Daoy (cell line): ENCODE data around the gene C16orf96. TPM values are rescaled to one million over a fixed set of nuclear protein-coding genes. Genes with fewer than 3 reads are reported as not detected.
"Not testable (repeated sequence)": the region's sequence is repeated elsewhere in the genome, so short reads cannot be mapped to it uniquely, and the experiment has no call there.

Source experiments
- DNase-seq: peaks from one replicate; pipeline ENCODE4 v3.0.0-alpha.2; 2015; ENCODE audit warnings: low read depth
- total RNA-seq: library from RNA; depleted of rRNA; stranded (reverse); fragments of >200 nt; shearing (Covaris generic); gene quantifications from 2 replicates; pipeline ENCODE4 v1.2.3, GENCODE V29; 2014

Gene C16orf96
- total RNA-seq, 1 experiment from 2014 or later: not detected

DNA sequence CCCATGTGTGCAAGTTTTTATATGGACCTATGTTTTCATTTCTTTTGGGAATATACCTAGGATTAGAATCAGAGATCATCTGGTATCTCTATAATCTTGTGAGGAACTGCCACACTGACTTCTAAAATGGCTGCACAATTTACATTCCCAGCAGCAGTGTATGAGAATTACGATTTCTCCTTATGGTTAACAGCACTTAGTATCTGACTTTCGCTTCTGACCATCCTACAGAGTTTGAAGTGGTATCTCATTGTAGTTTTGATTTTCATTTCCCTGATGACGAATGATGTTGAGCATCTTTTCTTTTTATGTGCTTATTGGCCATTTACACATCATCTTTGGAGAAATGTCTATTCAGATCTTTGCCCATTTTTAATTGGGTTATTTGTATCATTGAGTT, 10.0 kb downstream of the C16orf96 start:
- no peak for DNase-seq

DNA sequence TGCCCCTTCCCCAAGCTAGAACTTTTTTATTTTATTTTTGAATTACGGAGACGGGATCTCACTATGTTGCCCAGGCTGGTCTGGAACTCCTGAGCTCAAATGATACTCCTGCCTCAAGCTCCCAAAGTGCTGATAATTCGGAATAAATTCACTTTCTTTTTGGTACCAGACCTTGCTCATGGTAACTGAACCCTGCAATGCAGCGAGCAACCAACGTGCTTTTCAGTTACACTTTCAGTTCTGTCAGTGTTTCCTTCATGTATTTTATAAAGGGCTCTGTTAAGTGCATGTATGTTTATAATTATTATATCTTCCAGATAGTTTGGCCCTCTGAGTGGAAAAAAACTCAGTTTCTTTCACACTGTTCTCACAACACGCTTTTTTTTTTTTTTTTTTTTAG, 13.9 kb downstream of the C16orf96 start:
- no peak for DNase-seq

DNA sequence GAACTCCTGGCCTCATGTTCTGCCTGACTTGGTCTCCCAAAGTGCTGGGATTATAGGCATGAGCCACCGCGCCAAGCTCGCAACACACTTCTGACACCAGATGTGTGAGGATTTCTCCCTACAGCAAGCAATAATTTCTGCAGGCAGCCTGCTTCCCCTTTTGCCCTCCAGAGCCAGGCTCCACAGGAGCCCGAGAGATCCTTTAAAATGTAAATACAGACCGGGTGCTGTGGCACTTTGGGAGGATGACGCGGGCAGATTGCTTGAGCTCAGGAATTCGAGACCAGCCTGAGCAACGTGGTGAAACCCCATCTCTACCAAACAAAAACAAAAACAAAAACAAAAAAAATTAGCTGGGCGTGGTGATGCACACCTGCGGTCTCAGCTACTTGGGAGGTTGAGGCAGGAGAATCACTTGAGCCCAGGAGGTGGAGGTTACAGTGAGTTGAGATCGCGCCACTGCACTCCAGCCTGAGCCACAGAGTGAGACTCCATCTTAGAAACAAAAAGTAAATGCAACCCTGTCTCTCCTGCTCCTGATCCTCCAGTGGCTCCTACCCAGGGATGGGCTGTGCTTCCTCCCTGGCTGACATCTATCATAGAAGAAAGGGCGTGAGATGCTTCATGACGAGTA, 14.7 kb downstream of the C16orf96 start:
- no peak for DNase-seq

DNA sequence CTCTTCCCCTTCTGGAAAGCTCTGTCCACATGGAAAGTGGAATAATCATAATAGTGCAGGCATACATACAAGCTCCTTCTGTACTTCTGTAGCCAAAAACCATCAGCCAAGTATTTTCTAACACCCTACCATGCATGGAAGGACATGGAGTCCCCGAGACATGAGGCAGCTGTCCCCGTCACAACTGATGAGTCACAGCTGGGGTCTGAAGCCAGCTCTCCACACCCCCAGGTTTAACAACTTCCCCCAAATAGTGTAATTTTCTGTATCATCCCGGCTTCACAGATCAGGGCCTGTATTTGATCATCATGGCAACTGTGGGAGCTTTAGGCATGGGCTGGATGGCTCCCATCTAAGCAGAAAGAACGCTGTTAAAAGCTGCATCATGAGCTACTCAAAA, 16.6 kb downstream of the C16orf96 start:
- no peak for DNase-seq

DNA sequence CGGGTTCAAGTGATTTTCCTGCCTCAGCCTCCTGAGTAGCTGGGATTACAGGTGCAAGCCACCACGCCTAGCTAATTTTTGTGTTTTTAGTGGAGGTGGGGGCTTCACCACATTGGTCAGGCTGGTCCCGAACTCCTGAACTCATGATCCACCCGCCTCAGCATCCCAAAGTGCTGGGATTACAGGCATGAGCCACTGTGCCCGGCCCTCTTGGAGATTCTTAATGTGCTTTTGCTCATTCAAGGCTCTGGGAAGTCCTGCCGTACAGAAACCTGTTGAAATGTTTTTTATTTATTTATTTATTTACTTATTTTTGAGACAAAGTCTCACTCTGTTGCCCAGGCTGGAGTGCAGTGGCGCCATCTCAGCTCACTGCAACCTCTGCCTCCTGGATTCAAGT, 17.8 kb downstream of the C16orf96 start:
- not testable (repeated sequence) for DNase-seq

DNA sequence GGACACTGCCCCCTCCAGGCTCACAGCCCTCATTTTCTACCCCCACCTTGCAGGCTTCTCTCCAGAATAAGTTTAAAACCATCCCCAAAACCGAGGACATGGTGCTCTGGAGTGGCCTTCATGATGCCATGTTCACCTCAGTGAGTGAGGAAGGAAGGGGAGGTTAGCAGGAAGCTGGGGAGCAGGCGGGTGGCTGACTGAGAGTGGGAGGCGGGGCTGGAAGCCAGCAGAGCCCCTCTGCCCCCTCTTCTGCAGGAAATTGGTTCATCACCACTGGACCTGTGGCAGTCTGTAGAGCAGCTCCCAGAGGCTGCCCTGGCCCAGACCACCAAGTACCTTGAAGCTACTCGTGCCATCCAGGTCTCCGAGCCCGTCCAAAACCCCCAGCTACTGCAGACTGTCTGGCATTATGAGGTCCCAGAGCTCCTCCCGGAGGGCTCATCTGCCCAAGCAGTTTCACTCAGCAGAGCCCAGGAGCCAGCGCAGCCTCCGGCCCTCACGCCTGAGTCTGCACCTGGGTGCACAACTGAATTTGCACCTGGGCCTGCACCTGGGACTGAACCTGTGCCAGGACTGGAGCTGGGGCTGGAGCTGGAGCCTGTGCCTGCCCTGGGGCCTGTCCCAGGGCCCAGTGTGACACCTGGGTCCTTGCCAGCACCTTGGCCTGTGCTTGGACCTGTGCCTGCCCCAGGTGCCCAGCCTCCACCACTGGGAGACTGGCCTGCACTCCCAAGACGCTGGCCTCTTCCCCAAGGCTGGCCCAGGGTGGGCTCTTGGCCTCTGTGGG, 19.0 kb downstream of the C16orf96 start:
- no peak for DNase-seq

DNA sequence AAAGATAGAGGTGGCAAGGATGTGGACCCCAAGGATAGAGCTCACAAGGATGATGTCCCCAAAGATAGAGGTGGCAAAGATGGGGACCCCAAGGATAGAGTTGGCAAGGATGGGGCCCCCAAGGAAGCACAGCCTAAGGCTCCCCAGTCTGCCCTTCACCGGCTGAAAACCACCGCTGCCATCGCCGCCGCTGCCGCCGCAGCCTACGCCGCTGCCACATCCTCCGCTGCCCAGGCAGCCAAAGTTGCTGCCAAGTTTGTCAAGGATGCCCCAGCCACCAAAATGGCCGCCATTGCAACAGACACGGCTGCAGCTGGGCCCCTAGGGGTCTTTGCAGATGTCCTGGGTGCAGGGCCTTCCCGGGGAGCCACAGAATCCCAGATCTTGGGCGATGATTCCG, 19.9 kb downstream of the C16orf96 start:
- no peak for DNase-seq

DNA sequence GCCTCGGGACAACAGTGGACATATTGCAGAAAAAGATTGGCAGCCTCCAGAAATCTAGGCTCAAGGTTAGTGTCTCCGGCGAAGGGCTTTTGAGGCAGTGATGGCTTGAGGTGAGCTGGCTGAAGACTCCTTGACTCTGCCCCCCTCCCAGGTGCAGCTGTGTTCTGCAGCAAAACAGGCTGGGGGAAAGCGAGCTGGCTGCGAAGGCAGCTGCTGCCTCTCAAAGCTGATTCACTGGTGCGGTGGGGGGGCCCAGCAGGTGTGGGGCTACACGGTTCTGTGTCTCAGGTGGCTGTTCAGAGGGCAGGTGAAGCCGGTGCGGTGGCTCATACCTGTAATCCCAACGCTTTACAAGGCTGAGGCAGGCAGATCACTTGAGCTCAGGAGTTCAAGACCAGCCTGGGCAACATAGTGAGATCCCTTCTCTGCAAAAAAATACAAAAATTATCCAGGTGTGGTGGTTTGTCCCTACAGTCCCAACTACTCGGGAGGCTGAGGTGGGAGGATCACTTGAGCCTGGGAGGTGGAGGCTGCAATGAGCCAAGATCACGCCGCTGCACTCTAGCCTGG, 22.9 kb downstream of the C16orf96 start:
- DNase-seq: no peak

DNA sequence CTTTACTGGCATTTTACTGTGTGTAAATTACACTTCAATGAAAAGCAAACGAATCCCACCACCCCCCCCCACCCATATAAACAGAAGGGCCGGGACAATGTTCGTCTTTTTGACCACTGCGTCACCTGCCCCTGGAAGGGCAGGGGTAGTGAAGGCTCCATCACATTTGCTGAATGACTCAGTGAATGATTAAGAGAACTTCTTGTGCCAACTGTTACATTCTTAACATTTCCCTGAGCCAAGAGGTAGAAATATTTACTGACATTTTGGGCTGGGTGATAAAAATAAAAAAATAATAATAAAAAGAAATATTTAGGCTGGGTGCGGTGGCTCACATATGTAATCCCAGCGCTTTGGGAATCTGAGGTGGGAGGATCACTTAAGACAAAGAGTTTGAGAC, 24.1 kb downstream of the C16orf96 start:
- no peak for DNase-seq

DNA sequence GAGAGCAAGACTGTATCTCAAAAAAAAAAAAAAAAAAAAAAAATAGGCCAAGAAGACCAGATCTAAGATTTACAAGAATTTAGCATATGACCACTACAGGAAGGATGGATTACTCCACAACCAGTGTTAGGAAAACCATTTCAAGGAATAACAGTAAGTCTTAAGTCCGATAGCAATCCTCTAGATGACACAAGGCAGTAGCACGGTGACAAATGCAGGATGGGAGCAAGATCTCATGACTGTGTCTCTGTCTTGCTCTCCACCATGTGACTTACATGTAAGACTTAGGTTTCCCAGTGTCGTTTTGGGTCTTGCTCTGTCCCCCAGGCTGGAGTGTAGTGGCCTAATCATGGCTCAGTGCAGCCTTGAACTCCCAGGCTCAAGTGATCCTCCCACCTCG, 27.8 kb downstream of the C16orf96 start:
- no peak for DNase-seq

DNA sequence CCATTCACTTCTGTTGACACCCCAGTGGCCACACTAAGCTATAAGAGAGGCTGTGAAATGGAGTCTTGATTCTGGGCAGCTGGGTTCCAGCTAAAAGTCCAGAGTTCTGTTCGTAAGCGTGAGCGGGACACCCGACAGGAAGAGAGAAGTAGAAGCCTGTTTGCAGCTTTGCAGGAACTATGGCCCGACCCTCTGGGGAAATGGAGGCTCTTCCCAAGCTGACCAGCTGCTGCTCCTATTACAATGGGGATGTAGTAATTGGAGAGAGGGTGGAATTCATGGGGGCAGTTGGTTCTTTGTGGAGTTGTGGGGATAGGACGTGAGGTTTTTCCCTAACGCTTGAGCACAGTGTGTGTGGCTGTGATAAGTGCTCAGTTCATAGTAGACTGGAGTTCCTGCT, 30.2 kb downstream of the C16orf96 start:
- no peak for DNase-seq

DNA sequence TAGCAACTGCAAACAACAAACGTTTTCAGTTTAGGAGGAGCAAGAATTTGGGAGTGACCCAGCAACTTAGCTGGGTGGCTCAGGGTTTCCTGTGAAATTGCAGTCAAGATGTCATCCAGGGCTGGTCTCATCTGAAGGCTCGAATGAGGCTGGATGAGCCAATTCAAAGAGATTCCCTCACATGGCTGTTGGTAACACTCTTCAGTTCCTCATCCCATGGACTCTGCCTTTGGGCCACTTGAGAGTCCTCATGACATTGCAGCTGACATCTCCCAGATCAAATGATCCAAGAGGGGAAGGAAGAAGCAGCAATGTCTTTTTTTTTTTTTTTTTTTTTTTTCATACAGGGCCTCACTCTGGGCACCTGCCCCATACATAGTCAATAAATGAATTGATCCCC, 32.2 kb downstream of the C16orf96 start:
- no peak for DNase-seq

DNA sequence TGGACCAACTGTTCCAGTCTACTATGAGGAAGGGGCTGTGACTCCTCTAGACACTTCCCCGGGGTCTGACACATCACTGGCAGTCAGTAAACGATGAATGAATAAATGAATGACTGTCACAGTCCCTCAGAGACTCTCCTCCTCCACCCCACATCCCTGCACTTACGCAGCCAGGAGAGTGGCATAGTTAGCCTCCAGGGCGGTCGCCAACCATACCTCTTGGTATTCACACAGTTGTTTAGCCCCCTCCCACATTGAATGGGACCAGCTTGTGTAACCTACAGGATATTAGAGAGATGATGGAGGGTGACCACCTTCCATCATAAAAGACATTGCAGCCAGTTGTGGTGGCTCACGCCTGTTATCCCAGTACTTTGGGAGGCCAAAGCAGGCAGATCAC, 32.8 kb downstream of the C16orf96 start:
- DNase-seq: no peak

DNA sequence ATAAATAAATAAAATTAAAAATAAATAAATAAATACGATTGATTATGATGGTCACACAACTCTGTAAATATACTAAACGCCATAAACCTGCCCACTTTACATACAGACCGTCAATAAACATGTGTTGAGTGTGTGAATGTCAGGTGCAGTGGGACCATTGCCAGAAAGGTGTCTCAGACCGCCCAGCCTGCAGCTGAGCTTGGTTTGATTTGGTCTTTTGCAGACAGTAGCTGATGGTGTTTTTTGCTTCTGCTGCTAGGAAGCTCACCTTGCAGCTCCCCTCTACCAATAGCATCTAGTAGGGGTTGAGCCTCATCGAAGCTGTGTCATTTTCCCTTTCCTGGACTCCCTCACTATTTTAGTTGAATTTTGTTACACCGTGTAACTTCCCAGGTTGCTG, 35.1 kb downstream of the C16orf96 start:
- DNase-seq: no peak

DNA sequence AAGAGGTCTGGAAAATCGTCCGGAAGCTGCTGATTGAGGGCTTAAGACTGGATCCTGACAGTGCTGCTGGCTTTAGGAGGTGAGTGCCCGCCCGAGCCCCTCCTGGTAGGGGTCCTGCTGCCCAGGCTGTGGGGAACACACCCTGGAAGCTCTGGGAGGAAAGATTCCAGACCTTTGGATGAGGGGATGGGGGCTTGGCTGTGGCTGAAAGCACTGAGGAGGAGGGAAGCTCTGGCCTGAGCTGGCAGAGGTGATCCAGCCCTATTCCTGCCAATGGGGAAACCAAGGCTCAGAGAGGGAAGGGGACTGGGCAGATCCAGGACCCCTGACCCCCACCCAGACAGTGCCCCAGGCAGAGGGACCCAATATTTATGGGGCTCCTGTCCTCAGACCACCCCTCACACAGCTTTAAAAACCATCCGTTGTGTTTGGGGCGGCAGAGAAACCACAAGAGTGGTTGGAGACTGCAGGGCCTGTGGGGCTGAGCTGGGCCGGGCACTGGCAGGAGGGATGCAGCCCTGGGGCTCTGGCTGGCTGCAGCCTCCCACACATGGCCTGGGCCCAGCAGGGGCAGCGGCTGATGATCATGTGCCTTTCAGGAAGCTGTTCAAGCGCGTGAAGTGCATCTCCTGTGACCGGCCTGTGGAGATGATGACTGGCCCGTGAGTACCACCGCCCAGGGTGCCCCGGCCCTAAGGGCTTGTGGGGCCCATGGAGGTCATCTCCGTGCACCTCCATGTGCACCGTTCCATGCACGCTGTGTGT, 35.7 kb downstream of the C16orf96 start:
- no peak for DNase-seq

DNA sequence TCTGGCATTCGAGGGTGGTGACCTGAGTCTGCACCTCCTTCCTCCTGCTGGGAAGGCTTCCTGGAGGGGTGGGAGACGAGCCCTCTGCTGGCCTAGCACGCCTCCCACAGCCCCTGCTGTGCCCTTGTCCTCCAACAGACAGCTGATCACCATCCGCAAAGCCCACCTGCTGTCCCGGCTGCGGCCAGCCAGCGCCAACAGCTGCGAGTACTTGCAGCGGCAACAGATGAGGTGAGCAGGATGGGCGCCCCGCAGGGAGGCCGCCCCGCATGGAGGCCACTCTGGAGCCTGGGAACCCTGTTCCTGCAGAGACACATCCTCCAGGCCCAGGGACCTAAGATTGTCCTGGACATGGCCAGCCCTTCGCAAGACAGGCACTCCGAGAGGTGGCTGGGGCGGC, 36.9 kb downstream of the C16orf96 start:
- DNase-seq: no peak

DNA sequence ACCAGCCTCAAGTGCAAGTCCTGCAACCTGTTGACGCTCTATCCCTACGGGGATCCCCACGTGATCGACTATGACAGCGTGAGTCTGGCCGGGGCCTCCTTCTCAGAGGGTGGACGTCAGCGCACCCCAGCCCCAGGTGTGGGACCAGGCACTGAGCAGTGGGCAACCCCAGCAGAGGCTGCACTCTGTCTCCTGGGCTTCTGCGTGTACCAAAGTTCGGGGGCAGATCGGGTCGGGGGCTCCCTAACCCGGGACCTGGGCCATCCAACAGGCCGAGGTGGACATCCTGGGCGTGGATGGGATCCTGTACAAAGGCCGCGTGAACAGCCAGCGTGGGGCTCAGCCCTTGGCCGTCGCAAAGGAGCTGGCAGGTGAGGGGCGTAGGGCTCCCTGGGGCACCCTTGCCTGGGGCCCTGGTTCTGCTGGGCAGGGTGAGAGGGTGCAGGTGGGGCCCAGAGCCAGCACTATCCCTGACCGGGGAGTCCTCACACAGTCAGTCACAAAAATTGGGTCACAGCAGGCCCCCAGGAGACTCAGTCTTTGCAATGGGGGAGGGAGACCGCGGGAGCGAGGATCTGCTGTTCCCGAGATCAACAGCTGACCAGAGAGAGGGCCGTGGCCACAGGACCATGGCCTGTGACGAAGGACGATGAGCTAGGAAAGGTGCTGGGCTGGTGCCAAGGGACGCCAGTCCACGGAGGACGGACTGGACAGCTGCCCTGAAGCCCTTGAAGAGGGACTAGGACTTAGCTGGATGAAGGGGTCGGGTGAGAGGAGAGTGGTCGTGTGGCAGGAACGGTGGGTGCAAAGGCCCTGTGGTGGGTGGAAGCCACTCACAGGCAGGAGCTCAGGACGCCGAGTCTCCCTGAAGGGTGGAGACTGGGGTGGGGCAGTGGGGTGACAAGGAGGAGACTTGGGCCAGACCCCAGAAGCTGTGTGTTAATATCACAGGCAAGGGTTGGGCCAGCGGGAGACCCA, 38.6 kb downstream of the C16orf96 start:
- no peak for DNase-seq

DNA sequence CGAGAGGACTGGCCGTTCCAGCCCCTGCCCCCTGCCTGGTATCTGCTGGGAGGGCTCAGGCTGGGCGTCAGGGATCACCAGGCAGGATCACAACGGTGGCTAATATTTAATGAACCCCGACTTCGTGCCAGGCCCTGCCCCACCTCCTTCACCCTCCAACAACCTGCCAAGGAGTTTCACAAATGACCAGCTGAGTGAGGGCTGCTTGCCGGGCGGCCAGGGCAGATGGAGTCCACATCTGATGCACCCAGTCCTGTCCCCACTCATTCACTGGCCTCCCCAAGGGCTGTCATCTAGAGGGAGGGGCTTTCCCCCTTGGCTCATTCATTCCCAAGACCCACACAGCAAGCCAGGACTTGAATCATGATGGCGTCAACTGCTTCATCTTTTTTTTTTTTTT, 41.0 kb downstream of the C16orf96 start:
- DNase-seq: no peak

DNA sequence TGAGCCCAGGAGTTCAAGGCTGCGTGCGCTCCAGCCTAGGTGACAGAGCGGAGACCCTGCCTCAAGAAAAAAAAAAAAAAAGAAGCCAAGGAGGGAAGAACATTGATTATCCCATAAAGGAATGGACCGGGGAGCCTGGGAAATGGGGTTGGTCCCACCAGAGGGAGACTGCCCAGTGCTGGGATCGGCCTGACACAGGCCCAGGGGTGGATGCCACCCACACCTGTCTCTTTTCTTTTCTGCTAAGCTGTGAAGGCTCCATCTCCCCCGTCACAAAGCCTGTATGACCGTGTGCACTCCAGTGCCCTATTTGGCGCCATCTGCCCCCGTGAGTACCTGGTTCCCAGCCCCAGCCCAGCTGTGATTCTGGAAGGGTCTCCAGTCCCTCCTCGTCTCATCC, 42.9 kb downstream of the C16orf96 start:
- no peak for DNase-seq

DNA sequence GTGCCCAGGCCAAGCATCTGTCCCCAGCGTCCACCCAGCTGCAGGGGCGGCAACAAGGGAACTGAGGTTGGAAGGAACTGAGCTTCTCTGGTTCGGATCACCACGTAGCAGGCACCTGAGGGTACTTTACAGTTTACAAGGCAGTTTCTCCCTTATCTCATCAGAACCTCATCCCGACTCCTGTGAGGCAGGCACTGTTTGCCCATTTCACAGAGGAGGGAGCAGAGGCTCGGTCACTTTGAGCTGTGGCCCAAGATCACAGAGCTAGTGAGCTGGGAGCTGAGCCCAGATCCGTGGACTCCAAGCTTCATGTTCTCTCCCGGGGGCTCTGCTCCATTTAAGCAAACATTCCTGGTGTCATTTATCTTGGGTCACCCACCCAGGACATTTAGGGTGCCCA, 43.4 kb downstream of the C16orf96 start:
- DNase-seq: no peak
